GM12873 (cell line): ENCODE data around the gene YTHDC2.

Experiments
- TF ChIP-seq, protein P1 (sequence below): IDR thresholded peaks from 2 replicates; pipeline ENCODE4 v1.5.1; 2012; ENCODE audit warnings: low read depth, mild to moderate bottlenecking, moderate library complexity, low read length, control low read depth; ENCODE audit not compliant: insufficient read depth; ENCODE audit errors: missing control alignments

The YTHDC2 gene

GRCh38 chr5:113488645-113489184 lies 24.8 kb upstream of the YTHDC2 start:
- TF ChIP-seq, protein P1, sequence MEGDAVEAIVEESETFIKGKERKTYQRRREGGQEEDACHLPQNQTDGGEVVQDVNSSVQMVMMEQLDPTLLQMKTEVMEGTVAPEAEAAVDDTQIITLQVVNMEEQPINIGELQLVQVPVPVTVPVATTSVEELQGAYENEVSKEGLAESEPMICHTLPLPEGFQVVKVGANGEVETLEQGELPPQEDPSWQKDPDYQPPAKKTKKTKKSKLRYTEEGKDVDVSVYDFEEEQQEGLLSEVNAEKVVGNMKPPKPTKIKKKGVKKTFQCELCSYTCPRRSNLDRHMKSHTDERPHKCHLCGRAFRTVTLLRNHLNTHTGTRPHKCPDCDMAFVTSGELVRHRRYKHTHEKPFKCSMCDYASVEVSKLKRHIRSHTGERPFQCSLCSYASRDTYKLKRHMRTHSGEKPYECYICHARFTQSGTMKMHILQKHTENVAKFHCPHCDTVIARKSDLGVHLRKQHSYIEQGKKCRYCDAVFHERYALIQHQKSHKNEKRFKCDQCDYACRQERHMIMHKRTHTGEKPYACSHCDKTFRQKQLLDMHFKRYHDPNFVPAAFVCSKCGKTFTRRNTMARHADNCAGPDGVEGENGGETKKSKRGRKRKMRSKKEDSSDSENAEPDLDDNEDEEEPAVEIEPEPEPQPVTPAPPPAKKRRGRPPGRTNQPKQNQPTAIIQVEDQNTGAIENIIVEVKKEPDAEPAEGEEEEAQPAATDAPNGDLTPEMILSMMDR: no peak

GRCh38 chr5:113489299-113489698 lies 24.2 kb upstream of the YTHDC2 start:
- TF ChIP-seq, protein P1: no peak

DNA sequence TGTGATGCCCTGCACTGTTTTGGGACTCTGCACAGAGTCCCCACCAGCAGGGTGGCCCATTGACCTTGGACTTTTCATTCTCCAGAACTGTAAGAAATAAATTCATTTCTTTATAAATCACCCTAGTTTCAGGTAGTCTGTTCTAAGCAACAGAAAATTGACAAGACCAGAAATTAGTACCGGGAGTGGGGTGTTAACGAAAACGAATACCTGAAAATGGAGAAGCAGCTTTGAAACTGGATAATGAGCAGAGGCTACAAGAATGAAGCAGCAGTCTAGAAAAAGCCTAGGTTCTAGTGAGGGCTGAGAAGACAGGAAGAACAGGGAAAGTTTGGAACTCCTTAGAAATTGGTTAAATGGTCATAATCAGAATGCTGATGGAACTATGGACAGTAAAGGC lies 23.2 kb upstream of the YTHDC2 start:
- TF ChIP-seq, protein P1: no peak

- TF ChIP-seq, protein P1: no peak
Measured at GRCh38 chr5:113491022-113491421, 22.5 kb upstream of the YTHDC2 start.

- TF ChIP-seq, protein P1: no peak
Measured at GRCh38 chr5:113493446-113493845, 20.0 kb upstream of the YTHDC2 start.

- TF ChIP-seq, protein P1: no peak
Measured at GRCh38 chr5:113495422-113495841, 18.1 kb upstream of the YTHDC2 start.

DNA sequence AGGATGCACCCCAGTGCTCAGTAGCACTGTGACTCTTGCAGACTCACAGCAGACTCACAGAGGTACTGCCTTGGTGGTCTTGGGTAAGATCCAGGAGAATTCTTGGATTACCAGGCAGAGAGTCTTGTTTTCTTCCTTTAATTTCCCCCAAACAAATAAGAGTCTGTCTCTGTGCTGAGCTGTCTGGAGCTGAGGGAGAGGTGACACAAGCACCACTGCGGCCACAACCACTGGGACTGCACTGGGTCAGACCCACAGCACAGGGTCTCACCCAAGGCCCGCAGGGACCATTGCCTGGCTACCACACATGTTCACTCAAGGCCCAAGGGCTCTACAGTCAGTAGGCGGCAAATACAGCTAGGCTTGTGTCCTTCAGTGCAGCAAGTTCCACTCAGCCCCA lies 11.4 kb upstream of the YTHDC2 start:
- TF ChIP-seq, protein P1: no peak
